NT2/D1 (cell line): ENCODE data around the gene OGA.

Source experiments
- SUZ12 ChIP-seq: IDR thresholded peaks from 2 replicates; pipeline ENCODE4 v1.6.1; 2011; ENCODE audit not compliant: insufficient read length, insufficient read depth; ENCODE audit errors: extremely low read depth
- YY1 ChIP-seq: IDR thresholded peaks from 2 replicates; pipeline ENCODE4 v1.6.1; 2011; ENCODE audit not compliant: insufficient read length, insufficient read depth
- ZNF274 ChIP-seq: IDR thresholded peaks from 2 replicates; pipeline ENCODE4 v1.6.1; 2011; ENCODE audit warnings: mild to moderate bottlenecking, low read depth, low read length

GRCh38 chr10:101848894-101849351 is 30.7 kb upstream of the OGA start:
- no peak for TF ChIP-seq YY1
- TF ChIP-seq ZNF274: no peak
- no peak for TF ChIP-seq SUZ12
